ENCODE results near the gene NIPSNAP3A. TPM values are rescaled to one million over a fixed set of nuclear protein-coding genes. Genes with fewer than 3 reads are reported as not detected.
"Not testable (repeated sequence)": the region's sequence is repeated elsewhere in the genome, so short reads cannot be mapped to it uniquely, and the experiment has no call there.

The NIPSNAP3A gene
- total RNA-seq (2014; rRNA removed; shearing (Covaris generic)), result 38.4 and 44.3 TPM in 2 replicates

DNA sequence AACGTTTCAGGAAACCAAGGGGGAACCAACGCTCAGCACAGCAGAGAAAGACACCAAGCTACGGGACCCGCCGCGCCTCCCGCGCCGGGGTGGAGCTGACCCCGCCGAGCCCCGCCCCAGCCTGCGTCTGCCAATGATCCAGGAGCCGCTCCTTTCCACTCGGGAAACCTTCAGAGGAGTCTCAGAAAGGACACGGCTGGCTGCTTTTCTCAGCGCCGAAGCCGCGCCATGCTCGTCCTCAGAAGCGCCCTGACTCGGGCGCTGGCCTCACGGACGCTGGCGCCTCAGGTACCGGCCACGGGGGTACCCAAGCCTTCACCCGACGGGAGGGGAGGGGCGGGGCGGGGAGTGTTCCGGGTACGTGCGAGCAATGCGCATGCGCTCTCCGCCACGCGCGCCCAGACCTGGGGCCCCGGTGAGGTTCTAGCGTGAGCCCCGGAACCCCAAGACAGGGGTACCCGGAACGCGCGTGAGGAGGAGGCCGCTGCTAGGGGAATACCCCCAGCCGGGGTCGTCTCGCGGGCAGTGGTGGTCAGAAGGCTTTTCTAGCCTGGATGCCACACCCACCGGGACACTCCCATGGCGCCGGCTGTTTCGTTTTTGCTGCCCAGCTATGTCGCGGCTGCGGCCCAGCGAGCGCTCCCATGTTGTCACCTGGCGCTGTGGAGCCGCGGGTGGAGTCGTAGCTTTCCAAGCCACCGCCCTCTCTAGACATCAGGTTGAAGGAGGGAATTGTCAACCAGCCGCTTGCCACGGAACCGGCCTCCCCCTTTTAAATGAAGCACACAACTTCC lies at the start of gene NIPSNAP3A:
NIPSNAP3A (plus strand) TSS at position 119 of the 794 bp plus-strand sequence; CDS start at position 229, 110 bp downstream.
- DNase-seq (ENCODE audit: low spot score), result peak; percentile 61

DNA sequence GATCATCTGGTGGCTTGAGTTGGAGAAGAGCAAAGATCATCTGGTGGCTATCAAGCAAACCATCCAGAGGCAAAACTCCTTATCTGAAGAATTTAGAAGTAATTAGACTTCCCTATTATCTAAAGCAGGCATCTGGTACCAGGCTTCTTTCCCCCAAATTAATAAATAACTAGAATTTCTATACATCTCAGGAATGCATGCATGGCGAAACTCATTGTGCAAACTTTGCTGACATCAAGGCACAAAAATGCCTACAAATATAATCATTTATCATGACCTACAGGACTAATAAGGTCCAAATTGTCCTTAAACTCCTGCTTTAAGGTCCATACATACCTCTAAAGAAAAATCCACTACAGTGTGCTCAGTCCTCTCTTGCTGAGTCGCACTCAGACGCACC lies 47.2 kb upstream of the NIPSNAP3A start:
- no peak for DNase-seq (ENCODE audit: low spot score)

DNA sequence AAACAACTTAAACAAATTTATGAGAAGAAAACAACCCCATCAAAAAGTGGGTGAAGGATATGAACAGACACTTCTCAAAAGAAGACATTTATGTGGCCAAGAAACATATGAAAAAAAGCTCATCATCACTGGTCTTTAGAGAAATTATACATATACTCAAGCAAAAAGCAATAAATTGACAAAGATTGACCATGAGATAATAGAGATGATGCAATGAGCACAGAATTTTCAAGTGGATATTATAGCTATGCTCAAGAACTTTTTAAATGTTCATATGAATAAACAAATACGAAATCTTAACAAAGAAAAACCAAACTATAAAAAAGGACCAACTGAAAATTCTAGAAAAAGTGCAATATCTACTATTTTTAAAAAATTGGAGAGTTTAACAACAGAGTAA lies 38.7 kb upstream of the NIPSNAP3A start:
- DNase-seq (ENCODE audit: low spot score), result not testable (repeated sequence)

DNA sequence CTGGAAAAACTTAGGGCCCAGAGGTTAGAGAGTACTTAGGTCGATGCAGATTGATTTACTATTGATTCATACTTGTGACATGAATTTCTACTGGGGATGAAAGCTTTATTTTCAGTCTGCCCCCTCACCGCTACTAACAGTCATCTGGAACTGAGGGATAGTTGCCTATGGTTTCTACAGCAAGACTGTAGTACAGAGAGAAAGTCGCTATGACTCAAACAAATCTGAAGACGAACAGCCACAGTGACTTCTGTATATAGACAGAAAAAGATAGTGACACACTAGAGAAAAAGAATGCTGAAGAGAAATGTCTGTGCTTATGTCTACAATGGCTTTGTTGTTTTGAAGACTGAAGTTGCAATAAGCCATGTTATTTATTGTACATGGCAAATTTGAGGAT lies 35.9 kb upstream of the NIPSNAP3A start:
- DNase-seq (ENCODE audit: low spot score), result no peak

DNA sequence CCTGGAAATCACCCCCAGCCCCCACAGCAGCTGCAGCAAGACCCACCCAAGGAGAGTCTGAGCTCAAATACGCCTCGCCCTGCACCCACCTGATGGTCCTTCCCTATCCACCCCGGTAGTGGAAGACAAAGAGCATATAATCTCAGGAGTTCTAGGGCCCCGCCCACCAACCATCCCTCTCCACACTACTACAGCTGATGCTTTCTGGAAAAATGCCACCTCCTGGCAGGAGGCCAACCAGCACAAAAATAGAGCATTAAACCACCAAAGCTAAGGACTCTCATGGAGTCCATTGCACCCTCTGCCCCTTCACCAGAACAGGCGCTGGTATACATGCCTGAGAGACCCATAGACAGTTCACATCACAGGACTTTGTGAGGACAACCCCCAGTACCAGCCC lies 22.5 kb upstream of the NIPSNAP3A start:
- DNase-seq (ENCODE audit: low spot score), result no peak

DNA sequence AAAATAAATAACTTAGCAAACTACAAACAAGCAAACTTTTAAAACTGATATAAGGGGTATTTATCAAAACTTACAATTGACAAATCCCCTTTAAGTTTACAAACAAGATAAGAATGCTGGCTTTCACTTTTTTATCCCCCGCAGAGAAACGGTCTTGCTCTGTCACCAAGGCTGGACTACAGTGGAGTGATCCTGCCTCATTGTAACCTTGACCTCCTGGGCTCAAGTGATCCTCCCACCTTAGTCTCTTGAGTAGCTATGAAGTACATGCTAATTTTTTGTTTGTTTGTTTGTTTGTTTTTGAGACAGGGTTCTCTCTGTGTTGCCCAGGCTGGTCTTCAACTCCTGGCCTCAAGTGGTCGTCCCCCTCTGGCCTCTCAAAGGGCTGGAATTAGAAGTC lies 9.0 kb upstream of the NIPSNAP3A start:
- no peak for DNase-seq (ENCODE audit: low spot score)

DNA sequence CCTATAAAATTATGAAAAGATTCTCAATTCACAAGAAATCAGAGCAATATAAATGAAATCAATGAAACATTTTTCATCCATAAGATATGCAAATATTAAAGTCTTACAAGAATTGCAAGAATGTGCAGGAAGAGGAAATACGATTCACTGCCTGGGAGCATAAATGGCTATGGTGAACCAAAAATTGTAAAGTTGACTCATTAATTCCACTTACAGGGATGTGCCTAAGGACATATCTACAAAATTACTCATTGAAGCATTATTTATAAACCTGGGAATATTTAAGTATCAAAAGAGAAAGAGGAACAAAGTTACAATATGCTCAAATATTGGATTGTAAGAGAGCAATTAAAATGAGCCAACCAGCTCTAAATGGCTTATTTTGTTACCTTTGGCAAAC lies 6.9 kb upstream of the NIPSNAP3A start:
- no peak for DNase-seq (ENCODE audit: low spot score)

DNA sequence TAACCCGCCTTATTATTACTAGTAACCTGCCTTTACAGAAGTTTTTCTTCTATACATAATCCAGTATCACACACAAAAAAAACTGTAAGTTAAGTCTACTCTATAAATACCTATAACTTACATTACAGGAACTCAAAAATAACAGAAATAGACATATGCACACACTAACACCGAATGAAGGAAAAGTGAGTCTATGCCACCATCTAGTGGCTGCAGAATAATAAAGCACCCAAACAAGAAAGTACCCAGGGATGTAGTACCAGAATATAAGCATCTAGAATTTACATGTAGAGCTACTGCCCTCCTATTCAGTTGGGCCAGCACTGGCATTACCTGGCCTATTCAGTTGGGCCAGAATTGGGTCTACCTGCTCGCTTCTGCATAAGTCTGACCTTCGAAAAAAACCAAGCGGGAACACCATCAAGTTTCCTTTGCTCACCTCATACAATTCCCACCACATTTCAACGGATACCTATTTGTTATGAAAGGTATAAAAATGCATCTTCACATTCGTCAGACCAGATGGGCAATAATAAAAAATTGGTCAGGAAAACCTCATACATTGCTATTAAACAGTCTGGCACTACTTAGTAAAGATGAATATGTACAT lies 4.0 kb upstream of the NIPSNAP3A start:
- DNase-seq (ENCODE audit: low spot score), result peak; percentile 65

DNA sequence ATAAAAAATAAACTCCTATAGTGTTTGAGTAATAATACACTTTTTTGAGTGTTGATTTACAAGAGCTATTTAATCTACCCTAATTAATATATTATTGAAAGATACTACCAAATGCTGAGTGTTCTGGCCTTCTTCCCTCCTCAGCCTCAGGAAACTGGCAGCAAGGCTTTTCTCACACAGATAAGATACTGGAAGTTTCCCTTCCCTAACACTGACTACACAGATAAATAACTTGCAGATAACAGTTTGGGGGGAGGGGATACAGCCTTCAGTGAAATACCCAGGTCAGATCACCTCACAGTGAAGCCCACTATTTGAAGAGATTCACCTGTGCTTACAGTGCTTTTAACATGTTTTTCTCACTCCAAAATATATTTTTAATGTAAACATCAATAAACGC lies 1.6 kb upstream of the NIPSNAP3A start:
- DNase-seq (ENCODE audit: low spot score), result no peak

DNA sequence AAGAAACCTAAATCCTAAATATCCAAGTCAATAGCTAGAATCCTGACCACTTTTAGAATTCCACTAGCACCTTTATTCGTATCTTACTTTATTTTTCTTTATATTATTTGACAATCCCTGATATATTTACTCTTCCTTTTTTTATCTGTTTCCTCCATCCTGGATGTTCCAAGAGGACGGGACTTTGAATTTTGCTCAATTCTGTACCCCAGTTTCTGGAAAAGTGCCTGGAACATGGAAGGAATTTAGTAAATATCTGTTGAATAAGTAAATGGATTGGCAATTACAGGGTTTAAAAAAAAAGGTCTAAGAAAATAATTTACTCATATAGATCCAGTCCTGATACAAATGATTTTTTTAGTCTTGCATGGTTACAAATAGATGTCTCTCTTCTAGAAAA lies 1.2 kb upstream of the NIPSNAP3A start:
- no peak for DNase-seq (ENCODE audit: low spot score)

DNA sequence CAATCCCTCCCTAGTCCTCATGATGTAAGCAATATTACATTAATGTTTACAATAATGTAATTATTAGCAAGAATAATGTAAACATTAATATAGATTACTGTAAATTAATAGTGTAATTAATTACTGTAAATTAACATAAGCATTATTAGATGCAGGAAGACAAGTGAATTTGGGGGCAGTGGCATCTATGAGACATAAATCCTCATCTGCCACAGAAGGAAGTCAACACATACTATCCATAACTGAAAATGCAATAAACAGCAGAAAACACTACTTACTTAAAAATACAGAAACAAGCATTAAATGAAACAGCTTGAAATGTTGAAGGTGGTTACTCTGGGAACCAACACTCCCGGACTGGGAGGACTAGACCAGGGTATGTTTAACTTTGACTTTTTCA lies 685 bp upstream of the NIPSNAP3A start:
- DNase-seq (ENCODE audit: low spot score), result no peak

DNA sequence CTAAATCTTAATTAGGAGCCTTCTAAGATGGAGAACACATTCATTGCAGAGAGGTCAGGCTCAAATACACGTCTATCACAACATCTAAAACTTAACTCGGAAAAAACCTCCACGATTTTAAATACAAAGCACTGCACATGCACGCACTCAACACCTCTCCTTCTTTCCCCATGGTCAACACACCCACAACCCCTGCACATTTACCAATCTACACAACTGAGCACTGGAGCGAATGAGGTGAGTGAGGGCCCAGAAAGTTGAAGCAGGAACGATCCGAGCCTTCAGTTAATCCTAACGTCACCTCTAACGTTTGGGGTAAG lies 278 bp upstream of the NIPSNAP3A start:
- no peak for DNase-seq (ENCODE audit: low spot score)

DNA sequence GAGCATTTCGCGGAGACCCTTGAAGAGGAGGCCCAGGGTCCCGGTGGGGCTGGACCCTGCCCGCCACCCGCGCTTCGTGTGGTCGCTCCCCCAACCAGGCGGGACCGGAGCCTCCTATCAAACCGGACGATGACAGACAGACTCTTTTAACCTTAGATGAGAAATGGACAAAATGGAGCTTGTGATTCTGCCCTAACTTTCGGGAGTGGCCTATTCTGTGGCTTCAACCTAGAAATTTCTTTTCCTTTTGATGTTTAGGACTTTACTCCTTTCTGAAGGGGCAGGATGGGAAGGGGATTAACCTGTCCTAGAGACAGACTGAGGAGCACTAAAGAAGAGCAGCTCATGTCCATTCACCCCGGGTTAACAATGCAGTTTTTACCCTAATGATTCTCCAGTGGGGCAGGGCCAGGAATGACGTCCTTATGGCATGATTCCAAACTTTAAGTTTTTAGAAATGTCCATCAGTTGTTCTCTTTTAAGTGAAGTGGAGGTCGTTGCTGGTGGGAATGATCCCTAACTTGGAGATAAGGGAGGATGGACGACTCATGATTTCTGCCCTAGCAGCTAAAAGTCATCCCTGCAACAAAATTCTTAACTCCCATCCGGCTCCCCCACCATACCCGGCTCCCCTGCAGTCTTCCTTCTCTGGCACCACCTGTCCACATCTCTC lies 1.0 kb downstream of the NIPSNAP3A start:
- DNase-seq (ENCODE audit: low spot score), result no peak

DNA sequence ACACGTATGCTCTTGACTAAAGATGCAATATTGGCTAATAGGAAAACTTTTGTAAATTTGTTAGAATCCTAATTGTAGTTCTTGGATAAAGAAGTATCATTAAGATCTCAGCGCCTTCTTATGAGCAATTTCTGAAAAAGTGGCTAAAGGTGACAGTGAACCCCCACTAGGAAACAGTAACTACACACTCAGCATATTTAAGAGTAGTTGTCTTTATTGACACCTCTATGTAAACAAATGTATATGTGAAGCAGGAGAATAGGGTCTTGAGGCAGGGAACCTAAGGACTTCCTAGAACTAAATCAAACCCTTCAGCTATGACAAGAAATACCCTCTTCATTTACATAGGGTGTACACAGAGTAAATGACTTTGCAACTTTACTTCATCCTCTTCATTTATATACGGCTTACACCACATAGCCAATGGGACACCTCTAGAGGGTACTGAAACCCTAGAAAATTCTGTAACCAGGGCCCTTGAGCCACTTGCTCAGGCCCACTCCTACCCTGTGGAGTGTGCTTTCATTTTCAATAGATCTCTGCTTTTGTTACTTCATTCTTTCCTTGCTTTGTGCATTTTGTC lies 2.8 kb downstream of the NIPSNAP3A start:
- DNase-seq (ENCODE audit: low spot score), result no peak

DNA sequence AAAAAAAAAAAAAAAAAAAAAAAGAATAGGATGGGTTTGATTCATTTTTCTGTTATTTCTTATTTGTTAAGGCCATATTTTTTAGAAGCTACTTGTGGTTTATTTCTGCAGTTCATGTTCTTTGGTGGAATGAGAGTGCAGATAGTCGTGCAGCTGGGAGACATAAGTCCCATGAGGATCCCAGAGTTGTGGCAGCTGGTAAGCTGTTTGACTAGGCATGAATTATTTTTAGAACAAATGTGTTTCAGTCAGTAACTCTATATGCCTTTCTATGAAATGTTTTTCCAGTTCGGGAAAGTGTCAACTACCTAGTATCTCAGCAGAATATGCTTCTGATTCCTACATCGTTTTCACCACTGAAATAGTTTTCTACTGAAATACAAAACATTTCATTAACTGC lies 11.5 kb downstream of the NIPSNAP3A start:
- DNase-seq (ENCODE audit: low spot score), result no peak

DNA sequence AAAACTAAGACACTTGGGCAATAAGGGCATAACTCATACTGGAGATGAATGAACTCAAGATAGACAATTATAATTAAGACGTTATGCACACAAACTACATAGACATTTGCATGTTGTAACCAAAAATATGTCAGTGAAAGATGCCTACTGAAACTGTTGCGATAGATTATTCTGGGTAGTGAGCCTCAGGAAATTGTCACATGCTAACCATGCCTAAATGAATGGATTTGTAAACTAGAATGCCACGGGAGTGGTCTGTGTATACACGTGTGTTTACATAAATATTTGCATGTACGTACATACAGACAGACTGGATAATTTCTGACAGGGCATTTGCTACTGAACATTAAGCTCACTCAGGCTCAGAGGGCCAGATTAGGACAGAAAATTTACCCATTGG lies 17.7 kb downstream of the NIPSNAP3A start:
- no peak for DNase-seq (ENCODE audit: low spot score)

DNA sequence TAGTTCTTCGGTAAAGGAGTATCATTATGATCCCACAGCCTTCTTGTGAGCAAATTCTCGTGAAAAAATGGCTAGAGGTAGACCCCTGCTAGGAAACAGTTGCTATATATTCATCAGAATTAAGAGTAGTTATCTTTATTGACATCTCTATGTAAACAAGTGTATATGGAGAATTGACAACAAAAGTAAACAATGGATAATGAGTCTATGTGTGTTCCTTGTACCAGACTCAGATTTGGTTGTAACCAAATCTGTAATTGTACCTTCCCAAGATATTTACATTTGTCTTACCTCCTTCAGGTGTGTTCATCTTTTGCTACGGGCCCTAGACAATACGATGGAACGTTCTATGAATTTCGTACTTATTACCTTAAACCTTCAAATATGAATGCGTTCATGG lies 18.5 kb downstream of the NIPSNAP3A start:
- no peak for DNase-seq (ENCODE audit: low spot score)

DNA sequence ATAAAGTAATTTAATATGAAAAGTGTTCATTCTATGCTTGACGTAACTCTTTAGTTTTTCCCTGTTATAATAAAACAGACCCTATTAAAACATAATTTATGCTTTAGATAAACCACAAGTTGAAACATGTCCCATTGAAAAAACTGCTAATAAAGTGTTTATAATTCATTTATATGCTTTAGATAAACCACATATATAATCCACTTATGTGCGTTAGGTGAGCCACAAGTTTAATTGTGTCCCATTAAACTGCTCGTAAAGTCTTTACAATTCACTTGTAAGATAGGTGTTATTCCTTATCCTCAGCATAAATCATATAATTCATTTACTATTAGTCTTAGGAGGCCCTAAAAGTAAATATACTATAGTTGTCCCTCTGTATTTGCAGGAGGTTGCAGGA lies 20.0 kb downstream of the NIPSNAP3A start:
- DNase-seq (ENCODE audit: low spot score), result no peak

DNA sequence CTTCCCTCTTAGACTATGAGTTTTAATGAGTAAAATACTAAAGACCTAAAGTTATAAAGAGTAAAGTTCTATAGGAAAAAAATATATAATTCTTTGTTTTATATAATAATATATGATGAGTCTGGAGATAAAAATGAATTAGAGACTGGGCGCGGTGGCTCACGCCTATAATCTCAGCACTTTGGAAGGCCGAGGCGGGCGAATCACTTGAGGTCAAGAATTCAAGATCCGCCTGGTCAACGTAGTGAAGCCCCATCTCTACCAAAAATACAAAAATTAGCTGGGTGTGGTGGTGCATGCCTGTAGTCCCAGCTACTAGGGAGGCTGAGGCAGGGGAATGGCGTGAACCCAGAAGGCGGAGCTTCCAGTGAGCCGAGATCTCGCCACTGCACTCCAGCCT lies 21.5 kb downstream of the NIPSNAP3A start:
- not testable (repeated sequence) for DNase-seq (ENCODE audit: low spot score)

DNA sequence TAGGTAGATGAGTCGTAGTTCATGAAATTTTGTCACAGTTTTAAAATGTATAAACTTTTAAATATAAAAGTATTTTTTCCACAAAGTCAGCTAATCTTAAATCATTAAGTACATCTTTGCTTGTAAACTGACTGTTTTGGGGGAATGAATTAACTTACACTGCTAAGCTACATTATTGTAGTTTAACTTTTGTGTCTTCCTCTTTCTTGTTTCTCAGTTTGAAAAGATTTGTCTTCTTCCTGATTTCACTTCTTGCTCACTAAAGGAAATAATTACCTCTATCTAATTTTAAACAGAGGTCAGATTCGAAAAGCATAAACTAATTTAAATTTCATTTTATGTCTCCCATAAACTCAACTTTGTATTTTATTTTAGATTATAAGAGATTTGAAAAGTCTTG lies 22.2 kb downstream of the NIPSNAP3A start:
- no peak for DNase-seq (ENCODE audit: low spot score)

DNA sequence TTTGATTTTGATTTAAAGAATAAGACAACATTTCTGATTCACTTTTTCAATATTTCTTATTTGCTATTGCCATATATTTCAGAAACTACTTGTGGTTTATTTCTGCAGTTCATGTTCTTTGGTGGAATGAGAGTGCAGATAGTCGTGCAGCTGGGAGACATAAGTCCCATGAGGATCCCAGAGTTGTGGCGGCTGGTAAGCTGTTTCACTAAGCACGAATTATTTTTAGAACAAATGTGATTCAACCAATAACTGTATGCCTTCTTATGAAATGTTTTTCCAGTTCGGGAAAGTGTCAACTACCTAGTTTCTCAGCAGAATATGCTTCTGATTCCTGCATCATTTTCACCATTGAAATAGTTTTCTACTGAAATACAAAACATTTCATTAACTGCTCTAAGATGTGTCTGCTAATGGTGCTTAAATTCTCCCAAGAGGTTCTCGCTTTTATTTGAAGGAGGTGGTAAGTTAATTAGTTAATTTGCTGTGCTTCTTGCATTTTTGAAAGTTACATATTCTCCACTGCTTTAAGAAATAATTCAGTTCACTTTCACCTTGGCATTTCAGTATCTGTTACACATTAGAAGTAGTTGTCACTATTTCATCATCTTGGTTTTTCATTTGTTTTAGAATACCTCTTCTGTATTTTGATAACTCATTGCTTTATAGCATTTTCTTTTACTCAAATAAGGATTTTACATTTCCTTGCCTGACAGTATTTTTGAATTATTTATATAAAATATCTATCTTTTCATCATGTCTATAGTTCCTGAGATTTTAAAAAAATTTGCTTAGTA lies 25.4 kb downstream of the NIPSNAP3A start:
- no peak for DNase-seq (ENCODE audit: low spot score)

DNA sequence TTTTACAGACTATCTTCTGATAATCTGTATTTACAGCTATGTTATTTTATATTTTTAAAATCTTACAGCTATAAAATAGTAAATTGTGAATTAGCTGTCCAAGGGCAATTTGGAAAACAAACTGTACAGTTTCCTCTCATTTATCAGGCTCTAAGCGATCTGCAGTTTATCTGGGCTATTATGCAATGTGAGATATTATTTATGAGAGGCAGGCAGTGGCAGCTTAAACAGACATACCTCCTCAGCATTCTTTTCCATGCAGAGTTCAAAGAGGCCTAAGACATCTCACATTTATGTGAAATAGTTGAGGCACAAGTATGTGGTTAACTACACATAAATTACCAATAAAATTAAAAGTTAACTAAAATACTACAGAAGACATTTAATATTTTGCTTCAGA lies 26.6 kb downstream of the NIPSNAP3A start:
- no peak for DNase-seq (ENCODE audit: low spot score)
